Measurements from ENCODE around the gene TECPR1.

GRCh38 chr7:98194672-98195457 lies 57.2 kb downstream of the TECPR1 start:
- no peak for TF ChIP-seq CTCF (IDR thresholded peaks at IDR 0.05; ENCODE audit: low read depth, low read length, poor library complexity, severe bottlenecking)
- TF ChIP-seq EZH2phosphoT487 (IDR thresholded peaks at IDR 0.05; ENCODE audit: borderline replicate concordance, low read length): no peak
